OCI-M1 (cell line): ENCODE results near the gene MYH14.
A peak's percentile ranks its signal among the peaks of the same experiment; 100 is the strongest.
"Not testable (repeated sequence)": the region's sequence is repeated elsewhere in the genome, so short reads cannot be mapped to it uniquely, and the experiment has no call there.

Experiments used
- DNase-seq: peaks from one replicate; lab custom pipeline; 2025; lab: John Stamatoyannopoulos, UW

The MYH14 gene

DNA sequence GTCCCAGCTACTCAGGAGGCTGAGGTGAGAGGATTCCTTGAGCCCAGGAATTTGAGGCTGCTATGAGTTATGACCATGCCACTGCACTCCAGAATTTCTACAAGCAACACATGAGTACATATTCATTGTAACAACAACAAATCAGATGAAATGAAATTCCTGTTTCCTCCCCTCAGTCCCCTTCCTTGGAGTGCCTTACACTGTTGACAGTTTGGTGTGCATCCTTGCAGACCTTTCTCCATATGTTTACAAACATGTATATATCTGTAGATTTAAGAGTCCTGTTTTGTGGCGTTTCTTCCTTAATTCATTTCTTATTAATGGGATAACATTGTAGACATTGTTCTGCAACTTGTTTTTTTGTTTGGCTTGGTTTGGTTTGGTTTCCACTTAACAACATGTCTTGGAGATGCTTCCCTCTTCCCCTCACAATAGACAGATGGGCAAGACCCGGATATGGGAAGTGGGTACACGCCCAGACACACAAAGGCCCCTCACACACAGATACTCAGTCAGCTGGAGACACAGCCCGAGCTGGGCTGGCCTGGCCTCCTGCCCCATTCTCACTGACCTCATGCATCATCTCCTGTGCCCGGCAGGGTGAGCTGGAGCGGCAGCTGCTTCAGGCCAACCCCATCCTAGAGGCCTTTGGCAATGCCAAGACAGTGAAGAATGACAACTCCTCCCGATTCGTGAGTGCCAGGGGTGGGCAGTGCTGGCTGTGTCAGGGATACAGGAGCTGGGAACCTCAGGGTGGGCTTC lies 21.7 kb downstream of the MYH14 start:
- no peak for DNase-seq

DNA sequence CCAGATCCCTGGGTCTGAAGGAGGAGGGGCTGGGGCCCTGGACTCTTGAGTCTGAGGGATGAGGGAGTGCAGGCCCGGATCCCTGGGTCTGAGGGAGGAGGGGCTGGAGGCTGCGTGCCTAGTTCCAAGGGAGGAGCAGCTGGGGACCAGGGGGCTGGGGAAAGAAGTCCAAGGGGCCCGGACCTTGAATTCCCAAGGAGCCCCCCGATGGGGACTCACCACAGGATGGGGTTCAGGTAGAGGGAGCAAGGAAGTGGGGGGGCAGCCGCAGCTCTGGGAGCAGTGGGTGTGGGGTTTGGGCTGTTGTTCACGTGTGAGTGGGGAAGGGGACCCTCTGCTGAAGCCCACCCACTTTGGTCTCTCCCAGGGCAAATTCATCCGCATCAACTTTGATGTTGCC lies 23.1 kb downstream of the MYH14 start:
- no peak for DNase-seq

DNA sequence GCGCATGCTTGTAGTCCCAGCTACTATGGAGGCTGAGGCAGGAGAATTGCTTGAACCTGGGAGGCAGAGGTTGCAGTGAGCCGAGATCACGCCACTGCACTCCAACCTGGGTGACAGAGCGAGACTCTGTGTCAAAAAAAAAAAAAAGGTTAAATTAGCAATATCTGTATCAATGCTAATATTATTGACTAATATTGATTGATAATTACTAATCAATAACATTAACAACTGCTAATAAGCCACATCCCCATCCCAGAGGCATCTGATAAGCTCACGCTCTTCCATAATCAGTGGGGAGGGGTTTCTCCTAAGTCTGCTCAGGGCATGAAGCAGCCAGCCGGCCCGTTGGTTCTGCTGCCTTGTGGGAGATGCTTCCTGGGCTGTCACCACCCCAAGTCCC lies 24.7 kb downstream of the MYH14 start:
- not testable (repeated sequence) for DNase-seq

DNA sequence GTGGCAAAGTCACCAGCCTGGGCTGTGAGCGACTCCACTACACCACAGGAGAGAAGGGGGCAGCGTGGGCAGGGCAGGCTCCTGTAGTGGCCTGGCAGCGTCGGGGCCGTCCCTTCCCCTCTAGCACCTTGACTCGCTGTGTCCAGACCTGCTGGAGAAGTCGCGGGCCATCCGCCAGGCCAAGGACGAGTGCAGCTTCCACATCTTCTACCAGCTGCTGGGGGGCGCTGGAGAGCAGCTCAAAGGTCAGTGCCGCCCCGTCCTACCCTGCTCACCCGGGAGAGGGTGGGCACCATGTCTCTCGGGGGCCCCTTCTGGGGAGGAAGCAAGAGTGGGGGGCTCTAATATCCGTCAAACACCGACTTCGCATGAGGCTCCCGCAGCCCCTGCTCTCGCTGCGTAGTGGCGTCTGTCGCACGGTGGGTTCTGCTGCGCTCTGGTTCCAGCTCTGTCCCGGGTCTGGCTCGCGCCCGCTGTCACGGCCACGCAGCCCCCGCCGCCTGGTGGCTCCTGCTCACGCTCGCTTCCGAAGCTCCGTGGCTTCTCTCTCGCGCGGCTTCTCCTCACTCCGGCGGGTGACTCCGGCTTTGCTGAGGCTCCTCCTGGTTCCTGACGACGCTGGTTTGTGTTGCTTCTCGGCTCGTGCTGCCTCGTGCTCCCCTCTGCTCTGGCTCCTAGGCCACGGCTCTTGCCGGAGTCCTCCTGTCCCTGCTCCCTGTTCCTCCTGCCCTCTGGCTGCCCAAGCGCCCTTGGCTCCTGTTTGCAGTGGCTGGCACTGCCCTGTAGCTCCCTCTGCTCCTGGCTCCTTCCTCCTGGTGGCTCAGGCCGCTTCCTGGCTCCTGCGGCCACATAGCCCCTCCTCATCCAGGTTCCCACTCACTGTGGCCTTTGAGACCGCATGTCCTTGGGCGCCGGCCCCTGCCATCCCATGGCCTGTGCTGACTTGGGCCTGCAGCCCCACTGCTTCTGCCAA lies 27.2 kb downstream of the MYH14 start:
- no peak for DNase-seq

DNA sequence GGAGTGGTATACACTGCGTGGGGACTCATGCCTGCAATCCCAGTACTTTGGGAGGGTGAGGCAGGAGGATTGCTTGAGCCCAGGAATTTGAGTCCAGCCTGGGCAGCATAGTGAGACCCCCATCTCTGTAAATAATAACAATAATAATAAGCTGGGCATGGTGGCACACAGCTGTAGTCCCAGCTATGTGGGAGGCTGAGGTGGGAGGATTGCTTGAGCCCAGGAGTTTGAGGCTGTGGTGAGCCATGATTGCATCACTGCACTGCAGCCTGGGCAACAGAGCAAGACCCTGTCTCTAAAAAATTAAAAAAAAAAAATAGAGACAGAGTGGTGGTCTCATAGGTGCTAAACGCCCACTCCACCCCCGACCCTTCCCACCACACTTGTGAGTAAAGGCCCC lies 28.0 kb downstream of the MYH14 start:
- not testable (repeated sequence) for DNase-seq

DNA sequence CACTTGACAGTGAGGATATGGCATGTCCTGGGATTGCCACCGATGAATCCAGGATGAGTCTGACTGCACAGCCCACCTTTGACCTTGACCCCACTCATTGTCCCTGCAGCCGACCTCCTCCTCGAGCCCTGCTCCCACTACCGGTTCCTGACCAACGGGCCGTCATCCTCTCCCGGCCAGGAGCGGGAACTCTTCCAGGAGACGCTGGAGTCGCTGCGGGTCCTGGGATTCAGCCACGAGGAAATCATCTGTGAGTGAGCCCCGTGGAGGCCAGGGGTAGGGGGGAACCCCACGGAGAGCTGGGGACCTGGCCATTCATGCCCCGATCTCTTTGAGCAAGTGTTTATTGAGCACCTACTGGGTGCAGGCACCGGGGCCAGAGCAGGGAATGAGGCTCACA lies 28.4 kb downstream of the MYH14 start:
- DNase-seq: no peak

DNA sequence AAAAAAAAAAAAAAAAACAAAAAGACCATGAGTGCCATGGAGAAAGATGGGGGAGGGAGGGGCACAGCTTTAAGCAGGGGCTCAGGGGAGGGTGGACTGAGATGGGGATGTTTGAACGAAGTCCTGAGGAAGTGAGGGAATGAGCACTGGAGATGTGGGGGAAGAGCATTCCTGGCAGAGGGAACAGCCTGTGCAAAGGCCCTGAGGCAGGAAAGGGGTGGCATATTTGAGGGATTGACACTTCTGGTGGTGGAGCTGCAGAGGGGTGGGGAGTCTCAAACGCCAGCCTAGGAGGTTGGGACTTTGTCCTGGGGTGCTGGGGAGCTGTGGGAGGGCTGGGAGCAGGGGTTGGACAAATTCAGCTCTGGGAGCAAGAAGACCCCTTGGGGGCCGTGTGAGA lies 29.2 kb downstream of the MYH14 start:
- no peak for DNase-seq

DNA sequence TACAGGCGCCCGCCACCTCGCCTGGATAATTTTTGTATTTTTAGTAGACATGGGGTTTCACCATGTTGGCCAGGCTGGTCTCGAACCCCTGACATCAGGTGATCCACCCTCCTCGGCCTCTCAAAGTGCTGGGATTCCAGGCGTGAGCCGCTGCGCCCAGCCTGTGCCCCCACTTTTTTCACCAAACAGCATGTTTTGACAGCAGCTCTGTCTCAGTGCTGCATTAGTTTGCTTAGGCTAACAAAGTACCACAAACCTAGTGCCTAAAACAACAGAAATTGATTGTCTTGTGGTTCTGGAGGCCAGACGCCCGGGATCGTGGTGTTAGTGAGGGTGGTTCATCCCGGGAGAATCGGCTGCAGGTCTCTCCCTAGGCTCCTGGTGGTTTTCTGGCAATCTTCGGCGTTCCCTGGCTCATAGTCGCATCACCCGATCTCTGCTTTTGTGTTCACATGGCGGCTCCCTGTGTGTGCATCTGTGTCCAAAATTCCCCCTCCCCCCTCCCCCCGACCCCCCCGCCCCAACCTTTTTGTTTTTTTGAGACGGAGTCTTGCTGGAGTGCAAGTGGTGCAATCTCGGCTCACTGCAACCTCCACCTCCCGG lies 30.0 kb downstream of the MYH14 start:
- no peak for DNase-seq

DNA sequence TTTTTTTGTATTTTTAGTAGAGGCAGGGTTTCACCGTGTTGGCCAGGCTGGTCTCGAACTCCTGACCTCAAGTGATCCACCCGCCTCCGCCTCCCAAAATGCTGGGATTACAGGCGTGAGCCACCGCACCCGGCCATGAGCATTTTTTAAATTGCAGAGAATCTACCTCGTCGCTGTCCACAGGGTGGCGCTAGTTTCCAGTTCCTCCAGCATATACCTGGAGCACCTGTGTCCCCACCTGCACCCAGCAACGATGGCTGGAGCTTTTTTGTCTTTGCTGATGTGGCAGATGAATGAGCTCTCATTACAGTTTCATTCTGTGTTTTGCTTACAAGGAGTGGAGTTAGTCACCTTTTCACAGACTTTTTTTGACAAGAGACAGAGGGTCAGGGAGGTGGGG lies 34.1 kb downstream of the MYH14 start:
- not testable (repeated sequence) for DNase-seq

DNA sequence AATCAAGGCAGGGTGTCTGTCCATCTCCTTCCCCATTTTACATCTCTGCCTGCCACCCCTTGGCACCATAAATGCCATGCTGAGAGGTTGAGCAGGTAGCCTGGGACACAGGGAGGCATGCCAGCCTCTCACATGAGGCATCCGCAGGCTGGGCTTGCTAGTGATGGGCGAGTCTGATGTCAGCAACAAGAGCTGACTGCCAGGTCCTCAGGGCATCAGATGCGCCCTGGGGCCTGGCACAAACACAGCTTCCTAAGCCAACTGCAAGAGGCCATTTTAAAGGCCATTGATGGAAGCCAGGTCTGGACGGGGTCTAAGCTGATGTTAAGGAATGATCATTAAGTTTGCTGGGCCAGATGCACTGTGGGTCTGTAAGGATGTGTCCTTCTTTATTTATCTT lies 34.6 kb downstream of the MYH14 start:
- DNase-seq: no peak

DNA sequence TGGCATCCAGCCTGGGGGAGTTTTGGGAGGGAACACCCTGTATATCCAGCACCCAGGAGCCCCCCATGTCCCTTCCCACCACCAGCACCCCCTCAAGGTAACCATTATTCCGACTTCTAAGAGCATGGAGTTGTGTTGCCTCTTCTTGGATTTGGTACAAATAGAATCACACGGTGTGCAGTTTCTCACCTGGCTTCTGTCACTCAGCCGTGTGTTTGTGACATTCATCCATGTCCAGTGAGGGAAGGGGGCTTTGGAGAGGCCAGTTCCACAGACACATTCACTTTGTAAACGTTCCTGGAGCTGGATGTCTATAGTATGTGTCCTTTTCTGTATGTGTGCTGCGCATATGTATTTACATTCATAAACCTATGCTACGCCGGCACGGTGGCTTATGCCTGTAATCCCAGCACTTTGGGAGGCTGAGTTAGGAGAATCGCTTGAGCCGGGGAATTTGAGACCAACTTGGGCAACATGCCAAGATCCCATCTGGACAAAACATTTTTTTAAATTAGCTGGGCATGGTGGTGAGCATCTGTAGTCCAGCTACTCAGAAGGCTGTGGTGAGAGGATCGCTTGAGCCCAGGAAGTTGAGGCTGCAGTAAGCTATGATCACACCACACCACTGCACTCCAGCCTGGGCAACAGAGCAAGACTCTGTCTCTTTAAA lies 36.6 kb downstream of the MYH14 start:
- no peak for DNase-seq

DNA sequence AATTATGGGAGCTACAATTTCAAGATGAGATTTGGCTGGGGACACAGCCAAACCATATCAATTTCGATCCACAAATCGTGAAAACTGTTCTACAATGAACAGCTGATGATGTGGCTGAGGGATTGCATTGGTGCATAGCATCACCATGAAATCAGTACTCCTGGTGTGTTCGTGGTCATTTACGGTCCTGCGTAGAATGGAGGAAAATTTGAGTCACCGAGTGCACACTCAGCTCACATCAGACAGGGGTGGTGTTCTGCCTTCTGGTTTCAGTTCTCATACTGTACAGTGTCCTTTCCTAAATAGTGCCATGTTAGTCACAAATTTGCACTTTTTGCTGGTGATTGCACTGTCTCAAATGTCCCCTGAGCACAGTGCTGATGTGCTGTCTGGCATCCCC lies 39.2 kb downstream of the MYH14 start:
- DNase-seq: no peak

DNA sequence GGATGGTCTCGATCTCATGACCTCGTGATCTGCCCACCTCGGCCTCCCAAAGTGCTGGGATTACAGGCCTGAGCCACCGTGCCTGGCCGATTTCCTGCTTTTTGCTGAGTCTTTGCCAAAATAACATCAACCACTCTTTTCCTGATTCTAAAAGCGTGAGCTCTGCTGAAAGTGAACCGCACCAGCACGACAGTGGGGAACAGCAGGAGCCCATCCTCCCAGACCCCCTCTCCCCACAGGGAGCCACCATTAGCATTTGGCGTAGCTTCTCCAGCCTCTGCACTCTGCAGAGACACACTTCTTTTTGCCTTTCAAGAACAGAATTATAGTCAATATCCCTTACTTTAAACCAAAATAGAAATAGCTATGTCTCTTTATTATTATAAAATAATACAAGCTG lies 41.3 kb downstream of the MYH14 start:
- no peak for DNase-seq

DNA sequence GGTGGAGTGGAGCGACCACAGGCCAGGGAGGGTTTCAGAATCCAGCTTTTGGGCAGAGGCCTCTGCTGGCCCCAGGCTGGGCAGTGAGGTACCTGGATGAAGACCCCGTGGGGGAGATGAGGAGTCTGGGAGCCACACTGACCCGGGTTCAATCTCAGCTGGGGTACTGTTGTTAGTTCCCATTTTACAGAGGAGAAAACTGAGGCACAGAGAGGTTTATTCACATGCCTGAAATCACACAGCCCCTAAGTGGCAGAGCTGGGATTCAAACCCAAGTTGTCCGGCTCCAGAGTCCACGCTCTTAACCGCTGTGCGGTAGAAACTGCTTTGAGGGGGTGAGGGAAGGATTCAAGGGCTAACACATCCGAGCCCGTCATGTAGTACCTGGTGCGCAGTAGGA lies 45.0 kb downstream of the MYH14 start:
- no peak for DNase-seq

DNA sequence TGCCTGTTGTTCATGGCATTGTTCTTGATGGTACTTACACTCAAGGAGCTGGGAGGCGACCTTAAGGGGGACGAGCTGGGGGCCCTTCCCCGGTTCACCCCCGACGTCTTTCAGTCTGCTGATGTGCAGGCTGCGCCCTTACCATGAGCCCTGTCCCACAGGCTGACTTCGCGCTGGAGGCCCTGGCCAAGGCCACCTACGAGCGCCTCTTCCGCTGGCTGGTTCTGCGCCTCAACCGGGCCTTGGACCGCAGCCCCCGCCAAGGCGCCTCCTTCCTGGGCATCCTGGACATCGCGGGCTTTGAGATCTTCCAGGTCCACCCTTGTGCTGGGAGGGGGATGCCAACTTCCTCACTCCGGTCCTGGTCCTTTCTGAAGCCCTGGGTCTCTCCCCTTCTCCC lies 45.4 kb downstream of the MYH14 start:
- DNase-seq: no peak

DNA sequence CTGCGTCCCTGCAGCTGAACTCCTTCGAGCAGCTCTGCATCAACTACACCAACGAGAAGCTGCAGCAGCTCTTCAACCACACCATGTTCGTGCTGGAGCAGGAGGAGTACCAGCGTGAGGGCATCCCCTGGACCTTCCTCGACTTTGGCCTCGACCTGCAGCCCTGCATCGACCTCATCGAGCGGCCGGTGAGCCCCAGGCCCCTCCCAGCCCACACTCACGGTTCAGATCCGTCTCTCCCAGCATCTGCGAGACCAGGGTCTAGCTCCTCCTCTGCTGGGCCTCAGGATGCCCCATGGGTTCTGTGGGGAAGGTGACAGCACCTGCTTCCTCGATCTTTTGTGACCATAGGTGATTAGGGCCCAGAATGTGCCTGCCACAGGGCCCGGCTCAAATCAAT lies 46.2 kb downstream of the MYH14 start:
- no peak for DNase-seq

DNA sequence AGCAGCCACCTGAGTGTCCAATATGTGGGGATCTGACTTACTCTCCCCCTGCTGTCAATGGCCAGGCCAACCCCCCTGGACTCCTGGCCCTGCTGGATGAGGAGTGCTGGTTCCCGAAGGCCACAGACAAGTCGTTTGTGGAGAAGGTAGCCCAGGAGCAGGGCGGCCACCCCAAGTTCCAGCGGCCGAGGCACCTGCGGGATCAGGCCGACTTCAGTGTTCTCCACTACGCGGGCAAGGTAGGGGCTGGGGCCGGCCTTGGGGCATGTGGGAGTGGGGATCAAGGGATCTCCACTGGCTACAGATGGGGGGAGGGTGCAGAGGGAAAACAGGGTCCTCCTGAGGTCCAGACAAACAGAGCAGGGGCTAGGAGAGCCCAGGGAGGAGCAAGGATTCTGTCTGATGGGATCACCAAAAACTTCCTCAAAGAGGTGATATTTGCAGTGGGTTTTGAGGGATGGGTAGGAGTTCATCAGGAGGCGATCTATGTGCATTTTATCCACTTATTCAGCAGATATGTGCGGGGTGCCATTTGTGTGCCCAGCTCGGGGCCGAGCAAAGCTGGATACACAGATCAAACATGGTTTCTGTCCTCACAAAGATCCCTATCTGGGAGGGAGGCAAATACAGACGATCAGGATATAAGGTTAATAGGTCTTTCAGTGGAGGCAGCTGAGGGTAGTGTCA lies 47.2 kb downstream of the MYH14 start:
- DNase-seq: no peak

DNA sequence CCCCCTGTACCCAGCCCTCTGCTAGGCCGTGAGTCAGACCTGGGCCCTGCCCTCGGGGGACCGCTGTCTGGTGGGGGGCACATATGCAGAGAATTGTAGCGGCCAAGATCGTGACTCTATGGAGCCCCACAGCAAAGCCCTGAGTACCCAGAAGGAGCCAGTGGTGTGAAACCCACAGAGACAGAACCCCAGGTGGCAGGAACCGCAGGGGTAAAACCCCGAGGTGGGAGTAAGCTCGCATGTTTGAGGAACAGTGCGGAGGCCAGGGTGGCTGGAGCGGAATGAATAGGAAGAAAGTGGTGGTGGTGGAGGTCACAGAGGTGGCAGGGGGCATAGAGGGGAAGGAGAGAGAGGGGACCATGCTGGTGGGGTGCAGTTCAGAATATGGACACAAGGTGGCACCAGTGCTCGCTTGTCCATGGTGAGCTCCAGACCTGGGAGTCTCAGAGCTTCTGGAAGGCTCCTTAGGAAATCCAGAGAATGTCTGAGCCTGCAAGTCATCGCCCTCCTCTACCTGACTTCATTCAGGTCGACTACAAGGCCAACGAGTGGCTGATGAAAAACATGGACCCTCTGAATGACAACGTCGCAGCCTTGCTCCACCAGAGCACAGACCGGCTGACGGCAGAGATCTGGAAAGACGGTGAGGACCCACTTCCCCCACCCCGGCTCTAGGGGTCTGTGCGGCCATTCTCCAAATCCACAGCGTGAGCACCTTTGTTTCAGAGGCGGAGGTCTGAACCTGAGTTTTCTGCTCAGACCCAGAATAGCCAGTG lies 48.9 kb downstream of the MYH14 start:
- peak; percentile 13 for DNase-seq

DNA sequence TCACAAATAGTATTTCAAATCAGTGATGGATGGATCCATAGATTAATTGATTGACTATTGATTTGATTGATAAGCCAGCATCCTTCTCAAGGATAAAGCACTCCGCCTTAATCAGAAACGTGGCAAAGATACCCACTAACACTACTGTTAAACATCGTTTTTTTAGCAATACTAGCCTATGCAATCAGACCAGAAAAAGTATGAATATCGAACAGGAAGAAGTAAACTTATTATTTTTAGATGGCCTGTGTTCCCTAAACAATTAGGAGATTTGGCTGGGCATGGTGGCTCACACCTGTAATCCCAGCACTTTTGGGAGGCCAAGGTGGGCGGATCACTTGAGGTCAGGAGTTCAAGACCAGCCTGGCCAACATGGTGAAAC lies 49.5 kb downstream of the MYH14 start:
- no peak for DNase-seq

DNA sequence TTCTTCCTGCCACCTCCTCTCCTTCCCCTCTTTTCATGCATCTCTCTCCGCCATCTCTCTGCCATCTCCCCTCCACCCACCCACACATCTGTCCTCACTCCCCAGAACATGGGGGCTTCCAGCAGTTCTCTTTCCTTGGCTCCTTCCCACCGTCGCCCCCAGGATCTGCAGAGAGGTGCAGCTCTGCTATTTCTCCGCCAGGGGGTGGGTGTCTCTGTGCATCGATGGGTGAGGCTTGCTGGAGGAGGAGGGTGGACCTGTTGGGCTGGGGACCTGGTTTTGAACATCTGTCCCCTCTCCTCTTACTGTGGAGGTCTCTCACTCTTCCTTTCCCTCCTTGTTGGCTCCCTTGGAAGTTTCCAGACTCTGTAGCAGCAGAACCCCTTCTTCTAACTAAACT lies 51.7 kb downstream of the MYH14 start:
- DNase-seq: no peak

DNA sequence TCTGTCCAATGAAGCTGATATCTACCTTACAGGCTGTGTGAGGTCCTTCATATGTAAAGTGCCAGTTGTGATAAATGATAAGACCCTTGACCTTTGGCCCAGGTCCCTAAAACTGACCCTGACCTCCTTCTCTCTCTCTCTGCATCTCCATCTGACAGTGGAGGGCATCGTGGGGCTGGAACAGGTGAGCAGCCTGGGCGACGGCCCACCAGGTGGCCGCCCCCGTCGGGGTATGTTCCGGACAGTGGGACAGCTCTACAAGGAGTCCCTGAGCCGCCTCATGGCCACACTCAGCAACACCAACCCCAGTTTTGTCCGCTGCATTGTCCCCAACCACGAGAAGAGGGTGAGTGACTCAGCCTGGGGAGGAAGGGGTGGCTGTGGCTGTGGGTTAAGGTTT lies 53.7 kb downstream of the MYH14 start:
- DNase-seq: no peak
